ENCODE measurements around the gene DLGAP4. TPM values are rescaled to one million over a fixed set of nuclear protein-coding genes. Genes with fewer than 3 reads are reported as not detected.

DLGAP4 gene
- total and polyA plus RNA-seq, 9 of the 15 experiments (the other 6 are each of a cell fraction or from before 2014, with no cell fraction given): 0.31 to 34.1 (median 4.5) TPM

GRCh38 chr20:36373089-36373488 is 67.0 kb downstream of the DLGAP4 start (continued):
- no peak for TF ChIP-seq ZNF592 (IDR thresholded peaks at IDR 0.05)
- no peak for TF ChIP-seq KDM2B (CRISPR knock-in tag; IDR thresholded peaks at IDR 0.05)
- TF ChIP-seq ZBTB5 (IDR thresholded peaks at IDR 0.05): no peak
- TF ChIP-seq TBL1XR1 (IDR thresholded peaks at IDR 0.05; ENCODE audit: low read length in 2 of 2): no peak
- TF ChIP-seq SIN3B (IDR thresholded peaks at IDR 0.05; ENCODE audit: low read depth): no peak
- TF ChIP-seq DACH1 (IDR thresholded peaks at IDR 0.05; ENCODE audit: partially characterized antibody): no peak
- no peak for TF ChIP-seq EZH2 (IDR thresholded peaks at IDR 0.05; ENCODE audit: borderline replicate concordance, low read depth, low read length)
- TF ChIP-seq PTRF (tag; IDR thresholded peaks at IDR 0.05): no peak
- TF ChIP-seq ZNF134 (CRISPR knock-in tag; conservative IDR thresholded peaks at IDR 0.05): no peak

All from K562 (cell line).